Measurements from ENCODE around the gene CCNI. TPM values are rescaled to one million over a fixed set of nuclear protein-coding genes. Genes with fewer than 3 reads are reported as not detected.

The CCNI gene
- total and polyA plus RNA-seq, 2 experiments from 2014 or later: 121 to 166 TPM

- DNase-seq: no peak
- peaks cover 63% of the 10 kb centered on the region for H3F3A ChIP-seq (ENCODE audit: insufficient read depth)
- H3K4me2 ChIP-seq (ENCODE audit: unreplicated experiment): no peak overlapping the region
- in situ Hi-C loops (cut with MboI): no loop called here
- no peak overlapping the region for H3K9ac ChIP-seq
- no peak overlapping the region for H3K4me3 ChIP-seq
- no peaks in the 10 kb centered on the region for H3K27me3 ChIP-seq (replicated peaks; ENCODE audit: insufficient read depth)
- H3K4me1 ChIP-seq (ENCODE audit: insufficient read depth): peaks cover 16% of the 10 kb centered on the region; the same call in 1 of the 2 replicates
- H3K27ac ChIP-seq: no peak overlapping the region
- no peaks in the 10 kb centered on the region for H3K9me2 ChIP-seq (ENCODE audit: insufficient read depth)
- H4K20me1 ChIP-seq (ENCODE audit: insufficient read depth): peaks cover 6% of the 10 kb centered on the region
- H2AFZ ChIP-seq: no peak overlapping the region
- TF ChIP-seq EZH2 (IDR thresholded peaks at IDR 0.05; ENCODE audit: insufficient read depth, poor library complexity, severe bottlenecking) (no peak), EZH2phosphoT487 (IDR thresholded peaks at IDR 0.05; ENCODE audit: insufficient read depth, low read depth) (no peak)
- H3K36me3 ChIP-seq (ENCODE audit: low read depth): peaks cover 53% of the 10 kb centered on the region
- H3K9me3 ChIP-seq (ENCODE audit: low read depth): no peaks in the 10 kb centered on the region
- peaks cover 100% of the 10 kb centered on the region for H3K79me2 ChIP-seq (ENCODE audit: insufficient read depth)
These were observed 12.9 kb downstream of the CCNI start for GRCh38 chr4:77062856-77063255.

- no peak overlapping the region for H3K4me3 ChIP-seq
- H3K27ac ChIP-seq: peak overlapping the region; percentile 70
- no peaks in the 10 kb centered on the region for H3K9me3 ChIP-seq (ENCODE audit: low read depth)
- peaks cover 4% of the 10 kb centered on the region; the same call in 1 of the 2 replicates for H3K79me2 ChIP-seq (ENCODE audit: insufficient read depth)
- peaks cover 97% of the 10 kb centered on the region for H3F3A ChIP-seq (ENCODE audit: insufficient read depth)
- H3K9ac ChIP-seq: peak overlapping the region; percentile 9; the same call in 1 of the 2 replicates
- no peaks in the 10 kb centered on the region for H4K20me1 ChIP-seq (ENCODE audit: insufficient read depth)
- 40 to 49% methylated on average over 3 of the region's 3 CpGs for WGBS, 2 experiments (ENCODE audit: low coverage in 1 of 2, low lambda C conversion rate in 2 of 2, missing lambda C conversion rate in 2 of 2)
- peak; percentile 71 for DNase-seq
- no peak overlapping the region for H3K4me2 ChIP-seq (ENCODE audit: unreplicated experiment)
- in situ Hi-C loops (cut with MboI): no loop called here
- no peaks in the 10 kb centered on the region for H3K27me3 ChIP-seq (replicated peaks; ENCODE audit: insufficient read depth)
- TF ChIP-seq EZH2phosphoT487 (IDR thresholded peaks at IDR 0.05; ENCODE audit: insufficient read depth, low read depth) (no peak), EZH2 (IDR thresholded peaks at IDR 0.05; ENCODE audit: insufficient read depth, poor library complexity, severe bottlenecking) (no peak)
- no peak overlapping the region for H2AFZ ChIP-seq
- peaks cover 12% of the 10 kb centered on the region; the same call in 1 of the 2 replicates for H3K4me1 ChIP-seq (ENCODE audit: insufficient read depth)
- H3K36me3 ChIP-seq (ENCODE audit: low read depth): peaks cover 62% of the 10 kb centered on the region
- H3K9me2 ChIP-seq (ENCODE audit: insufficient read depth): no peaks in the 10 kb centered on the region
These were observed 23.4 kb downstream of the CCNI start for GRCh38 chr4:77052352-77052751.

GRCh38 chr4:77050962-77051361 is 24.8 kb downstream of the CCNI start:
- 93 to 95% methylated on average over 3 of the region's 3 CpGs for WGBS, 2 experiments (ENCODE audit: low coverage in 1 of 2, low lambda C conversion rate in 2 of 2, missing lambda C conversion rate in 2 of 2)
- Histone ChIP-seq H3K27ac (peak overlapping the region; percentile 70), H4K20me1 (ENCODE audit: insufficient read depth) (no peaks in the 10 kb centered on the region), H3K9me2 (ENCODE audit: insufficient read depth) (no peaks in the 10 kb centered on the region), H3K27me3 (replicated peaks; ENCODE audit: insufficient read depth) (no peaks in the 10 kb centered on the region), H3K36me3 (ENCODE audit: low read depth) (peaks cover 60% of the 10 kb centered on the region), H3K4me2 (ENCODE audit: unreplicated experiment) (no peak overlapping the region), H3K4me1 (ENCODE audit: insufficient read depth) (peaks cover 5% of the 10 kb centered on the region; the same call in 1 of the 2 replicates), H3K9ac (no peak overlapping the region), H2AFZ (no peak overlapping the region), H3K79me2 (ENCODE audit: insufficient read depth) (no peaks in the 10 kb centered on the region), H3K9me3 (ENCODE audit: low read depth) (no peaks in the 10 kb centered on the region), H3F3A (ENCODE audit: insufficient read depth) (peaks cover 99% of the 10 kb centered on the region), H3K4me3 (no peak overlapping the region)
- in situ Hi-C loops (cut with MboI): no loop called here
- TF ChIP-seq EZH2 (IDR thresholded peaks at IDR 0.05; ENCODE audit: insufficient read depth, poor library complexity, severe bottlenecking) (no peak), EZH2phosphoT487 (IDR thresholded peaks at IDR 0.05; ENCODE audit: insufficient read depth, low read depth) (no peak)
- DNase-seq: no peak

- peak overlapping the region; percentile 70 for H3K27ac ChIP-seq
- in situ Hi-C loops (cut with MboI): no loop called here
- H3K36me3 ChIP-seq (ENCODE audit: low read depth): peaks cover 55% of the 10 kb centered on the region
These were observed 28.8 kb downstream of the CCNI start for GRCh38 chr4:77047037-77047436.

GRCh38 chr4:77045490-77045889 is 30.3 kb downstream of the CCNI start:
- H3K4me1 ChIP-seq (ENCODE audit: insufficient read depth): peaks cover 27% of the 10 kb centered on the region
- H3F3A ChIP-seq (ENCODE audit: insufficient read depth): peaks cover 98% of the 10 kb centered on the region
- in situ Hi-C loops (cut with MboI): no loop called here
- no peak overlapping the region for H2AFZ ChIP-seq
- H4K20me1 ChIP-seq (ENCODE audit: insufficient read depth): no peaks in the 10 kb centered on the region
- H3K27me3 ChIP-seq (replicated peaks; ENCODE audit: insufficient read depth): no peaks in the 10 kb centered on the region
- H3K4me2 ChIP-seq (ENCODE audit: unreplicated experiment): no peak overlapping the region
- H3K79me2 ChIP-seq (ENCODE audit: insufficient read depth): no peaks in the 10 kb centered on the region
- 82 to 84% methylated on average over 4 of the region's 4 CpGs for WGBS, 2 experiments (ENCODE audit: low coverage in 1 of 2, low lambda C conversion rate in 2 of 2, missing lambda C conversion rate in 2 of 2)
- peaks cover 47% of the 10 kb centered on the region for H3K36me3 ChIP-seq (ENCODE audit: low read depth)
- H3K9me3 ChIP-seq (ENCODE audit: low read depth): no peaks in the 10 kb centered on the region
- TF ChIP-seq EZH2phosphoT487 (IDR thresholded peaks at IDR 0.05; ENCODE audit: insufficient read depth, low read depth): no peak
- no peak for TF ChIP-seq EZH2 (IDR thresholded peaks at IDR 0.05; ENCODE audit: insufficient read depth, poor library complexity, severe bottlenecking)
- peak overlapping the region; percentile 70 for H3K27ac ChIP-seq
- H3K4me3 ChIP-seq: no peak overlapping the region
- no peaks in the 10 kb centered on the region for H3K9me2 ChIP-seq (ENCODE audit: insufficient read depth)
- no peak overlapping the region for H3K9ac ChIP-seq
- peak; percentile 53 for DNase-seq

More at GRCh38 chr4:77047037-77047436, 28.8 kb downstream of the CCNI start:
- no peaks in the 10 kb centered on the region for H4K20me1 ChIP-seq (ENCODE audit: insufficient read depth)
- DNase-seq: peak; percentile 69
- H2AFZ ChIP-seq: no peak overlapping the region
- no peaks in the 10 kb centered on the region for H3K27me3 ChIP-seq (replicated peaks; ENCODE audit: insufficient read depth)
- TF ChIP-seq EZH2phosphoT487 (IDR thresholded peaks at IDR 0.05; ENCODE audit: insufficient read depth, low read depth): no peak
- TF ChIP-seq EZH2 (IDR thresholded peaks at IDR 0.05; ENCODE audit: insufficient read depth, poor library complexity, severe bottlenecking): no peak
- peaks cover 100% of the 10 kb centered on the region for H3F3A ChIP-seq (ENCODE audit: insufficient read depth)
- no peaks in the 10 kb centered on the region for H3K9me3 ChIP-seq (ENCODE audit: low read depth)
- H3K79me2 ChIP-seq (ENCODE audit: insufficient read depth): no peaks in the 10 kb centered on the region
- no peaks in the 10 kb centered on the region for H3K9me2 ChIP-seq (ENCODE audit: insufficient read depth)
- H3K4me3 ChIP-seq: no peak overlapping the region
- peaks cover 16% of the 10 kb centered on the region for H3K4me1 ChIP-seq (ENCODE audit: insufficient read depth)
- no peak overlapping the region for H3K9ac ChIP-seq
- H3K4me2 ChIP-seq (ENCODE audit: unreplicated experiment): no peak overlapping the region
